Liver (tissue), 9 donors: Measurements from ENCODE around the gene CCSAP. TPM values are rescaled to one million over a fixed set of nuclear protein-coding genes. Genes with fewer than 3 reads are reported as not detected.

Experiments
- DNase-seq: peaks from one replicate; pipeline ENCODE4 v3.0.0-alpha.2; 2017; ENCODE audit warnings: low spot score
- H3K27ac ChIP-seq, 2 donors: one replicate each; pipeline ENCODE4 v1.7.0; 2013; ENCODE audit warnings: inconsistent platforms in 2 of 2, low read length in 2 of 2, control low read depth in 1 of 2, low read depth in 1 of 2, mild to moderate bottlenecking in 1 of 2
- H3K27me3 ChIP-seq, 4 donors: one replicate each; pipeline versions ENCODE4 v1.6.1 to v1.7.0; 2013; ENCODE audit warnings: low read length in 3 of 4, inconsistent platforms in 1 of 4, mild to moderate bottlenecking in 1 of 4, moderate library complexity in 1 of 4; ENCODE audit not compliant: control insufficient read depth in 4 of 4, insufficient read depth in 4 of 4
- H3K36me3 ChIP-seq, 4 donors: one replicate each; pipeline versions ENCODE4 v1.6.1 to v1.7.0; 2013; ENCODE audit warnings: low read length in 3 of 4, mild to moderate bottlenecking in 3 of 4, low read depth in 1 of 4, moderate library complexity in 1 of 4; ENCODE audit not compliant: control insufficient read depth in 4 of 4, insufficient read depth in 3 of 4
- H3K4me1 ChIP-seq, 4 donors: one replicate each; pipeline versions ENCODE4 v1.6.1 to v1.7.0; 2013; ENCODE audit warnings: low read length in 3 of 4, mild to moderate bottlenecking in 3 of 4, moderate library complexity in 1 of 4; ENCODE audit not compliant: control insufficient read depth in 4 of 4, insufficient read depth in 4 of 4
- H3K4me3 ChIP-seq, 3 donors: one replicate each; pipeline versions ENCODE4 v1.6.1 to v1.7.0; 2013; ENCODE audit warnings: low read length in 3 of 3, control low read depth in 1 of 3, low read depth in 1 of 3, mild to moderate bottlenecking in 1 of 3
- H3K9ac ChIP-seq, 2 donors: one replicate each; pipeline ENCODE4 v1.7.0; 2013; ENCODE audit warnings: low read length in 2 of 2, mild to moderate bottlenecking in 2 of 2, moderate library complexity in 2 of 2, control low read depth in 1 of 2, low read depth in 1 of 2
- H3K9me3 ChIP-seq, 4 donors: one replicate each; pipeline versions ENCODE4 v1.6.1 to v1.7.0; 2013; ENCODE audit warnings: low read length in 3 of 4; ENCODE audit not compliant: control insufficient read depth in 4 of 4
- ATF3 ChIP-seq: IDR thresholded peaks from 2 replicates; pipeline ENCODE4 v1.6.1; 2016; ENCODE audit warnings: antibody characterized with exemption
- CTCF ChIP-seq: fragments of 150-350 bp; IDR thresholded peaks from 2 replicates; pipeline ENCODE4 v1.5.1; 2017; ENCODE audit warnings: improper control_type of control experiment, low read depth, low read length; ENCODE audit not compliant: missing input control
- EGR1 ChIP-seq, 2 donors: IDR thresholded peaks; 2 replicates each; pipeline ENCODE4 v1.6.1; 2016 to 2018; ENCODE audit warnings: antibody characterized with exemption in 2 of 2, low read depth in 2 of 2
- FOXA1 ChIP-seq: IDR thresholded peaks from 2 replicates; pipeline ENCODE4 v1.6.1; 2016; ENCODE audit warnings: antibody characterized with exemption
- FOXA2 ChIP-seq: IDR thresholded peaks from 2 replicates; pipeline ENCODE4 v1.6.1; 2016; ENCODE audit warnings: antibody characterized with exemption
- GABPA ChIP-seq, 2 donors: IDR thresholded peaks in 1 of 2; conservative IDR thresholded peaks in 1 of 2; 2 replicates each; pipeline ENCODE4 v1.6.1; 2016; ENCODE audit warnings: antibody characterized with exemption in 2 of 2, mild to moderate bottlenecking in 1 of 2, moderate library complexity in 1 of 2
- HNF4A ChIP-seq, 2 donors: conservative IDR thresholded peaks; 2 replicates each; pipeline ENCODE4 v1.6.1; 2016; ENCODE audit warnings: antibody characterized with exemption in 2 of 2, mild to moderate bottlenecking in 2 of 2
- HNF4G ChIP-seq: IDR thresholded peaks from 2 replicates; pipeline ENCODE4 v1.6.1; 2016; ENCODE audit warnings: antibody characterized with exemption
- JUND ChIP-seq, 2 donors: IDR thresholded peaks; 2 replicates each; pipeline ENCODE4 v1.6.1; 2016; ENCODE audit warnings: antibody characterized with exemption in 2 of 2
- MAX ChIP-seq: IDR thresholded peaks from 2 replicates; pipeline ENCODE4 v1.6.1; 2016; ENCODE audit warnings: antibody characterized with exemption
- NR2F2 ChIP-seq: IDR thresholded peaks from 2 replicates; pipeline ENCODE4 v1.6.1; 2016; ENCODE audit warnings: antibody characterized with exemption
- RAD21 ChIP-seq, 2 donors: IDR thresholded peaks; 2 replicates each; pipeline ENCODE4 v1.6.1; 2016; ENCODE audit warnings: antibody characterized with exemption in 2 of 2, mild to moderate bottlenecking in 2 of 2
- REST ChIP-seq: IDR thresholded peaks from 2 replicates; pipeline ENCODE4 v1.6.1; 2016; ENCODE audit warnings: antibody characterized with exemption, mild to moderate bottlenecking
- RXRA ChIP-seq, 2 donors: IDR thresholded peaks; 2 replicates each; pipeline ENCODE4 v1.6.1; 2017 to 2018; ENCODE audit warnings: antibody characterized with exemption in 2 of 2, mild to moderate bottlenecking in 1 of 2
- SP1 ChIP-seq: IDR thresholded peaks from 2 replicates; pipeline ENCODE4 v1.6.1; 2018; ENCODE audit warnings: antibody characterized with exemption, mild to moderate bottlenecking
- TAF1 ChIP-seq: conservative IDR thresholded peaks from 2 replicates; pipeline ENCODE4 v1.6.1; 2016; ENCODE audit warnings: antibody characterized with exemption, mild to moderate bottlenecking
- YY1 ChIP-seq: IDR thresholded peaks from 2 replicates; pipeline ENCODE4 v1.6.1; 2016; ENCODE audit warnings: antibody characterized with exemption, mild to moderate bottlenecking
- ZBTB33 ChIP-seq: IDR thresholded peaks from 2 replicates; pipeline ENCODE4 v1.6.1; 2016; ENCODE audit warnings: antibody characterized with exemption
- WGBS: extraction: QIAGEN DNeasy Blood & Tissue Kit; methylation state at CpG from one replicate; pipeline ENCODE4 v1.1.7; 2013; 5-methylcytosine and 5-hydroxymethylcytosine counted together
- polyA plus RNA-seq, 2 donors: library from polyadenylated mRNA; stranded (reverse) in 1 of 2; unstranded in 1 of 2; fragments of 200-250 nt in 1 of 2; fragments of >200 nt in 1 of 2; fragmentation: Nextera tagmentation in 1 of 2; extraction: Ambion mirVana in 1 of 2; gene quantifications; one replicate each; pipeline versions ENCODE4 v1.2.1 to v1.2.3, GENCODE V29; 2013 to 2015
- total RNA-seq, 2 donors: library from RNA; depleted of rRNA; stranded (reverse); fragments of >200 nt; gene quantifications; one replicate each; pipeline ENCODE4 v1.2.3, GENCODE V29; 2014
- donor health status: healthy.
- donor health status: healthy.
- donor health status: healthy.
- donor health status: healthy.
- donor health status: healthy.

The CCSAP gene
- total and polyA plus RNA-seq, 4 donors: 0.77 to 4.6 (median 1.7) TPM

- TF ChIP-seq MAX: no peak
- no peak for TF ChIP-seq YY1
- no peak for TF ChIP-seq NR2F2
- TF ChIP-seq FOXA2: no peak
- no peak for TF ChIP-seq HNF4A (conservative IDR thresholded peaks at IDR 0.05)
- no peak for TF ChIP-seq GABPA (IDR thresholded peaks at IDR 0.05 in 1 of 2, conservative IDR thresholded peaks at IDR 0.05 in 1 of 2)
- no peak for TF ChIP-seq ZBTB33
- TF ChIP-seq TAF1: no peak
Observed at GRCh38 chr1:229284887-229285286, 58.0 kb downstream of the CCSAP start (continued).

- peak in 1 of 2 donors; percentile 42 for TF ChIP-seq RXRA (IDR thresholded peaks at IDR 0.05)
- TF ChIP-seq RAD21 (IDR thresholded peaks at IDR 0.05): peak in 1 of 2 donors; percentile 9
- TF ChIP-seq JUND (IDR thresholded peaks at IDR 0.05): no peak
- no peak for TF ChIP-seq FOXA1
- TF ChIP-seq FOXA2: no peak
- no peak for TF ChIP-seq ZBTB33
- TF ChIP-seq HNF4G: no peak
- TF ChIP-seq REST: no peak
- TF ChIP-seq CTCF: no peak
- TF ChIP-seq ATF3: no peak
- peak; percentile 19 to 24 for TF ChIP-seq HNF4A (conservative IDR thresholded peaks at IDR 0.05)
- no peak for TF ChIP-seq TAF1
- TF ChIP-seq YY1: peak; percentile 46
- TF ChIP-seq NR2F2: no peak
- no peak for TF ChIP-seq SP1
- no peak for TF ChIP-seq GABPA (IDR thresholded peaks at IDR 0.05 in 1 of 2, conservative IDR thresholded peaks at IDR 0.05 in 1 of 2)
- no peak for TF ChIP-seq EGR1 (IDR thresholded peaks at IDR 0.05; ENCODE audit: low read depth in 2 of 2)
- no peak for TF ChIP-seq MAX
- H3K4me3 ChIP-seq: no peak overlapping the region
- no peak for DNase-seq
Observed at GRCh38 chr1:229283183-229283611, 59.6 kb downstream of the CCSAP start.

More at GRCh38 chr1:229283183-229283611, 59.6 kb downstream of the CCSAP start:
- Histone ChIP-seq H3K9me3 (no peaks in the 10 kb centered on the region), H3K36me3 (peaks cover 0 to 3% (median 0%) of the 10 kb centered on the region in 4 donors), H3K27me3 (no peaks in the 10 kb centered on the region), H3K27ac (no peak overlapping the region), H3K4me1 (peaks cover 0 to 31% (median 23%) of the 10 kb centered on the region in 4 donors), H3K9ac (no peak overlapping the region)
- 42% methylated on average over 3 of the region's 3 CpGs for WGBS
